HG03196 (cell line): ENCODE data around the gene RPLP2.

Source experiments
- ATAC-seq: cut with Tn5 transposase; IDR thresholded peaks from one replicate; pipeline ENCODE4 v1.9.1; 2021; ENCODE audit not compliant: unreplicated experiment

The RPLP2 gene

DNA sequence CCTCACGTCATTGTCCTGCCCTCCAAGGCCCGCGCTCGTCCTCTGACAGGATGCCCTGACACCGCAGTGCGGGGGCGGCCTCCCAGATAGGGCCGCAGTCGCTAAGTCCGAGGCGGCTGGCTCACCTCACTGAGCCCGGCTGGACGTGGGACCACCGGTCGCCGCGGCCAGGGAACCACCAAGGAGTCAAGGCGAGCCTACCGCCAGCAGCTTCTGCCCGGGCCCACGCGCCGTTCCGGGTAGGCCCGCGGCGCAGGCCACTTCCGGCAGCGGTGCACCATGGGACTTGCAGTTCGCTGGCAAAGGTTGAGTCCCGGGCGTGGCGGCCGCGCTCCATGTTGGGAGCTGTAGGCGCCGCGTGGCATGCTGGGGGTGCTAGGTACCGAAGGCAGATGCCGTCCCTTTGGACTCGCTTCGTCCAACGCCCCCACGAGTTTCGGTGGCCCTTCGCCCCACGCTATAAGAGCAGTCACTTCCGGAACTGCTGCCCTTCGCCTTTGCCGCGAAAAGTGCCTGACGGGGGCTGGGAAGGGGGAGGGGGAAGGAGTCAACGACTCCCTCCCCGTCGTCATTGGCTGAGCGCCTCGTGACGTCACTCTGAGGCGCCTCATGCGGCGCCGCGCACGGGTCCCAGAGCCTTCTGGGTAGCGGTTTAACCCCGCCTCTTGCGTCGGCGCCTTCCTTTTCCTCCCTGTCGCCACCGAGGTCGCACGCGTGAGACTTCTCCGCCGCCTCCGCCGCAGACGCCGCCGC is at the start of gene RPLP2:
RPLP2 (plus strand) TSS at position 681 of the 753 bp plus-strand sequence. CDS start 268 bp downstream, outside the sequence.
- peak; percentile 72 for ATAC-seq

- ATAC-seq: no peak
Observed at GRCh38 chr11:760236-760635, 49.5 kb upstream of the RPLP2 start.

DNA sequence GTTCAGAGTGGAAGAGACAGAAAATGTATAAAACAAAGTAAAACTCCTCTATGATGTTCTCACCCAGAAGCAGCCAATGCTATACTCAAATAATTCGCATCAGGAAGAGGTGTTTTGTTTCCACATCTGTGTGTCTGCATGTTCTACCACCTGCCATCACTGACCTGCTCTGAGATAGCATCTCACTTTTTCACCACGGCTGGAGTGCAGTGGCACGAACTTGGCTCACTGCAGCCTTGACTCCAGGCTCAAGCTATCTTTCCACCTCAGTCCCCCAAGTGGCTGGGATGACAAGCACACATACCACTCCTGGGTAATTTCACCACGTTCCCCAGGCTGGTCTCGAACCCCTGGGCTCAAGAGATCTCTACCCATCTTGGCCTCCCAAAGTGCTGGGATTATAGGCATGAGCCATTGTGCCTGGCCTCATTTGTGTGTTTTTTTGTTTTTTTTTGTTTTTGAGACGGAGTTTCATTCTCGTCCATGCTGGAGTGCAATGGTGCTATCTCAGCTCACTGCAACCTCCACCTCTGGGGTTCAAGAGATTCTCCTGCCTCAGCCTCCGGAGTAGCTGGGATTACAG is 48.1 kb upstream of the RPLP2 start:
- ATAC-seq: no peak

DNA sequence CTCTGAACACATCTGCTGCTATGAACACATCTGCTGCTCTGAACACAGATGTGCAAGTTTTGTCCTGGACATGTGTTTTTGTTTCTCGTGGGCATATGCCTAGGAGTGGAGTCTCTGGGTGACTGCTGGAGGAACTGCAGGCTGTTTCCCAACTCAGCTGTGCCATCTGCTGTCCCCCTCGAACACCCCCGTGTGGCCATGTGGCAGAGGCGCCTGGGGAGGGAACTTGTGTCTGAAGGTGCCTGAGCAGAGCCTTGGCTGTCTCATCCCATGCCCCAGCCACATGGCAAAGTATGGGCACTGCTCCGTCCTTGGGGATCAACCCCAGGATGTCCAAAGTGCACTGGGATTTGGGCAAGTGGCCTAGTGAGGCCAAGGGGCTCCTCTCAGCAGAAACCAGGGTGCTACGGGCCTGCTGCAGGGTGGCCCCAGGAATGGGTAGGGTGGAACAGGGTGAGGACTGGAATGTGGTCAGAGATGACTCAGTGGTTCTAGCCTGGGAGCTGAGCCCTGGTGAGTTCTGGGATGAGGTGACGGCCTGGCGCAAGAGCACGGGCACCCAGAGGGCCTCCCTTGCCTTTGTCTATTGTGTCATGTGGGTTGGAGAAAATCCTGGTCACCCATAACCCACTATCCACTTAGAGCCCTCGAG is 47.2 kb upstream of the RPLP2 start:
- ATAC-seq: no peak

GRCh38 chr11:763073-763463 is 46.7 kb upstream of the RPLP2 start:
- ATAC-seq: no peak

GRCh38 chr11:763549-764321 is 46.0 kb upstream of the RPLP2 start:
- ATAC-seq: no peak

DNA sequence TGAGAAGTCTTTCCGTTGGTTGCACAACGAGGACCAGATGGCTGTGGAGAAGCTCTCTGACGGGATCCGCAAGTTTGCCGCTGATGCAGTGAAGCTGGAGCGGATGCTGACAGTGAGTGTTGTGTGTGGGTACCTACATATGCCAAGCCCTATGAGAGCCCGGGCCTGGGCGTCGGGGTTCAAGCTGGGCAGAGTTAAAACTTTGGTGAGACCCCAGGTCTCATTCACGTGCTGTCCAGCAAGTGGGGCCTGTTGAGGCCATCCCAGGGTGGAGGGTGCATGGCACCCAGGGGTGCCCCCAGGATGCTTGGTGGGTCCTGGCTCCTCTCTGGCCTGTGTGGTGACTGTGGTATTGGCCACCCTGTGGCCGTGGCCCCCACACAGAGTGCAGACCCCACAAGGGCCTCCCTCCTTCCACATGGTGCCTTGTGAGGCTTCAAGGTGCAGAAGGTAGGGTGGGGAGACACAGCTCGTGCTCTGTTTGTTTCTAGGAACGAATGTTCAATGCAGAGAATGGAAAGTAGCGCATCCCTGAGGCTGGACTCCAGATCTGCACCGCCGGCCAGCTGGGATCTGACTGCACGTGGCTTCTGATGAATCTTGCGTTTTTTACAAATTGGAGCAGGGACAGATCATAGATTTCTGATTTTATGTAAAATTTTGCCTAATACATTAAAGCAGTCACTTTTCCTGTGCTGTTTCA is 45.3 kb upstream of the RPLP2 start:
- no peak for ATAC-seq

- no peak for ATAC-seq
Observed at GRCh38 chr11:765025-765801, 44.6 kb upstream of the RPLP2 start.

- ATAC-seq: no peak
Observed at GRCh38 chr11:765802-766091, 44.0 kb upstream of the RPLP2 start.

DNA sequence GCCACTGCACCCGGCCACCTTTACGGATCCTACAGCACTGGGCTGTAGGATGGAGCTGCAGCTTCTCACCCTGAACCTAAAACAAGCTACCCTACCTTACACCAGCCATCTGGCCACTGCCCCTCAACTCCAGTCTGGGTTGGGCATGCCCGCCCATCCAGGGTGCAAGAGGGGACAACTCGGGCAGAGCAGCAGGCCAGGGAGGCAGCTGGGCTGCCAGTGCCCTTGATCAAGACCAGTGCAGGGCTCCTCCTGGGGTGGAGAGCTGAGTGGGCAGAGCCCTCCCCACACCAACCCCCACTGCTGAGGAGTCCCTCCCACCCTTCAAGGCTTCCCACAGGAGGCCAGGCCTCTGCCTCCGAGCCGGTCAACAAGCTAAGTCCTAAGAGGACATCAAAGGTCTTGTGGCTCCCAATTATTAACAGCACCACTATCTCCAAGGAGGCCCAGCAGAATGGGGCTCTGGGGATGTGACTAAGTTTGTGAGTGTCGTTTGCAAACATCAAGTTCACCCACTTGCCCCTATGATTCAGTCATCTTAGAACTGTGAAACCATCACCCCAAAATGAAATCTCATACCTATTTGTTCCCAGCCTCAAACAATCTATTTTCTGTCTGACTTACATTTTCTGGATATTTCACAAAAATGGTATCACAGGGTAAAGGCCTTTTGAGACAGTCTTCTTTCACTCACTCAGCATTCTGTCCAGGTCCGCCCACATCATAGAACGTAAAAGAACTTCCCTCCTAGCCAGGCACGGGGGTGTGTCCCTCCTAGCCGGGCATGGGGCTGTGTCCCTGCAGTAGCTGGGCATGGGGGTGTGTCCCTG is 43.4 kb upstream of the RPLP2 start:
- no peak for ATAC-seq

DNA sequence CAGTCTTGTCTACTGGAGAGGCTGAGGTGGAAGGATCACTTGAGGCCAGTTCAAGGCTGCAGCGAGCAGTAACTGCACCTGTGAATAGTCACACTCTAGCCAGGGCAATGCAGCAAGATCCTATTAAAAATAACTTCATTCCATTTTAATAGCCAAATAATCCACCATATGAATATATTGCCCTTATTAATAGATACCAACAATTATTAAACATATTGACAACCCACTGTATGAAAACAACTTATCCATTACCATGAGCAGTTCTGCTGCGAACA is 42.9 kb upstream of the RPLP2 start:
- no peak for ATAC-seq

DNA sequence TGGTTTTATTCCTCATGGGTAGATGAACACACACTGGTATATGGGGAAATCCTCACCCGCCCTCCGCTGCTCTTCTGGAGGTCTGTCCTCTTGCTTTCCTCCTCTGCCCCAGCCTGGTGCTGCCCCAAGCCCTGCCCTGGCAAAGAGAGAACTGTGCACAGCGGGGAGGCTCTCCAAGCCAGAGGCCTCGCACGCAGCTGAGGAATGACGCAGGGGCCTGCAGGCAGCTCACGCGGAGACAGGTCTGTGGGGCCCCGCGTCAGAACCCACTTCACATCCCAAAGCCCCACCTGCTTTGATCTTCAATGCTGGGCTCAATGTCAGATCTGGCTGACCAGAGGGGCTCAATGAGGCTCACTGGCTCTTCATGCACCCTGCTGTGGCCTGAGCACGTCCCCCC is 42.5 kb upstream of the RPLP2 start:
- no peak for ATAC-seq

- no peak for ATAC-seq
Observed at GRCh38 chr11:769887-770641, 39.7 kb upstream of the RPLP2 start.

DNA sequence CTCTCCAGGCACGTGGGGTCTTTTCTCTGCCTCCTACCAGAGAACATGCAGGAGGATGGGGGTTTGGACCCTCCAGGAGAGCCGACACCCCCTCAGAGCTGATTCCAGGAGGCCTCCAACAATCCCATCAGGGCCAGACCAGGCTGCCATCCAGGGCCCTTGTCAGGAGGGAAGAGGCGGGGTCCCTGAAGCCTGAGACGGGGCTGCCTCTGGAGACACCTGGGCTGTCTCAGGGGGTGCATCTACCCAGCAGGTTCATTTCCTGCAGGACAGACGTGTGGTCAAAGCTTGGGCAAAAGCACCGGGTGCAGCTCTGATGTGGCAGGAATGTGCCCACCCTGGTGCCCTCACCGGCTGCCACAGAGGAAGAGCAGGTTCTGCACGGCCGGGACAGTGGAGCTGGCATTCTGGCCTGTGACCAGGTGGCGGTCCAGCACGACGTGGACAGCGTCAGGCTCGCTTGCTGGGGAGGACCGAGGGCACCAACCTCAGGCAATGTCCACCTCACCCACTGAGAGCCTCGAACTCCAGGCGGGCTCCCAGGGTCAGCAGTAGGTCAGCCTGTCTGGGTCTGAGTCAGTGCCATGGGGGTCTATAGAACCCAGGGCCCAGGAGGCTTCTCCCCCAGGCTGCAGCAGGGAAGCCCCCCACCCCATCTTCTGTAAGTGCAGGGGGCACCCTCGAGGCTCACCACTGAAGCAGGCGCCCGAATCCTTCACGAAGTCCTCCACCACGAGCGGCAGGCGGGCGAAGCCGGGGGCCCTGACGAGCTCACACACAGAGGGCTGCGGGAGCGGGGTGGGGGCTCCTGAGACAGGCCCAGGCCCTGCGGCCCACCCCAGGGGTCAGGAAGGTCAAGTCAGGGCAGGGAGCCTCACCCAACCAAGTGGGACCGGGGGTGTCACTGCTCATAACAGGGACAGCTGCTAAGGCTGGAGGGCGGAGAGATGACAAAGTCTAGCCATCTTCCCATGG is 38.8 kb upstream of the RPLP2 start:
- no peak for ATAC-seq

- ATAC-seq: no peak
Observed at GRCh38 chr11:771617-772204, 38.1 kb upstream of the RPLP2 start.

GRCh38 chr11:772429-773390 is 37.1 kb upstream of the RPLP2 start:
- ATAC-seq: no peak
